OCI-LY7 (cell line): Measurements from ENCODE around the gene ABHD1.

ENCODE experiments used
- EZH2phosphoT487 ChIP-seq: fragments of 200-600 bp; sonication (generic); IDR thresholded peaks from 2 replicates; pipeline ENCODE4 v1.6.1; 2018; ENCODE audit warnings: low read depth, borderline replicate concordance, mild to moderate bottlenecking, mixed run types, antibody characterized with exemption, low read length, moderate library complexity, mixed read lengths
- TF ChIP-seq, protein P1 (sequence below): fragments of 200-600 bp; sonication (generic); conservative IDR thresholded peaks from 2 replicates; pipeline ENCODE4 v1.5.1; 2014; ENCODE audit warnings: mild to moderate bottlenecking, antibody characterized with exemption, low read length, moderate library complexity, mixed read lengths

DNA sequence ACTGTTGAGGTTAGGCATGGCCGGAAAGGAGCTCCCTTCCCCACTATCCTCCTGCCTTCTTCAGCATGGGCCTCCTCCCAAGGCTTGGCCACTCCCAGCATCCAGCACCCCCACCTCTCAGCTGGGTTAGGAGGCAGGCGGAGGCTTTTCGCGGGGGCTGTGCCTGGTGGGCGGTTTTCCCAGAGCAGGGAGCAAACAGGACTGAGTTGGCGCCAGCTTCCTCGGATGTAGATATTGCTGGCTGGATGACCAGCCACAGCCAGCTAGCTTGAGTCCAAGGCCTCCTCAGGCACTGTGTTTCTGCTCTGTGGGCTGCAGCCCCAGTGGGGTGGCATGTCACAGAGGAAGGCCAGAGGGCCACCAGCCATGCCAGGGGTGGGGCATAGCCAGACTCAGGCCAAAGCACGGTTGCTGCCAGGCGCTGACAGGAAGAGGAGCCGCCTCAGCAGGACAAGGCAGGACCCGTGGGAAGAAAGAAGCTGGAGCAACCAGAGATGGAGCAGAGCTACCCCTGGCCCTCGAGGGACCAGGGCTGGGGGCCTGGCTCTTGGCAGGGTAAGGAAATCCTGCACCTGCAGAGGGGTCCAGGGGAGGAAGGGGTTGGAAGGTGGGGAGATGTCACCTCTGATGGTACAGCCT lies 25.3 kb downstream of the ABHD1 start, which contains the start of gene TCF23:
- TF ChIP-seq, protein P1, sequence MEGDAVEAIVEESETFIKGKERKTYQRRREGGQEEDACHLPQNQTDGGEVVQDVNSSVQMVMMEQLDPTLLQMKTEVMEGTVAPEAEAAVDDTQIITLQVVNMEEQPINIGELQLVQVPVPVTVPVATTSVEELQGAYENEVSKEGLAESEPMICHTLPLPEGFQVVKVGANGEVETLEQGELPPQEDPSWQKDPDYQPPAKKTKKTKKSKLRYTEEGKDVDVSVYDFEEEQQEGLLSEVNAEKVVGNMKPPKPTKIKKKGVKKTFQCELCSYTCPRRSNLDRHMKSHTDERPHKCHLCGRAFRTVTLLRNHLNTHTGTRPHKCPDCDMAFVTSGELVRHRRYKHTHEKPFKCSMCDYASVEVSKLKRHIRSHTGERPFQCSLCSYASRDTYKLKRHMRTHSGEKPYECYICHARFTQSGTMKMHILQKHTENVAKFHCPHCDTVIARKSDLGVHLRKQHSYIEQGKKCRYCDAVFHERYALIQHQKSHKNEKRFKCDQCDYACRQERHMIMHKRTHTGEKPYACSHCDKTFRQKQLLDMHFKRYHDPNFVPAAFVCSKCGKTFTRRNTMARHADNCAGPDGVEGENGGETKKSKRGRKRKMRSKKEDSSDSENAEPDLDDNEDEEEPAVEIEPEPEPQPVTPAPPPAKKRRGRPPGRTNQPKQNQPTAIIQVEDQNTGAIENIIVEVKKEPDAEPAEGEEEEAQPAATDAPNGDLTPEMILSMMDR = no peak
- TF ChIP-seq EZH2phosphoT487 = no peak
